Measurements from ENCODE around the gene FRS2. TPM values are rescaled to one million over a fixed set of nuclear protein-coding genes. Genes with fewer than 3 reads are reported as not detected.
A peak's percentile ranks its signal among the peaks of the same experiment; 100 is the strongest.

The FRS2 gene
- total and polyA plus RNA-seq, 2 of the 4 experiments (the other 2 are of a cell fraction) = 12.4 to 58.3 TPM

DNA sequence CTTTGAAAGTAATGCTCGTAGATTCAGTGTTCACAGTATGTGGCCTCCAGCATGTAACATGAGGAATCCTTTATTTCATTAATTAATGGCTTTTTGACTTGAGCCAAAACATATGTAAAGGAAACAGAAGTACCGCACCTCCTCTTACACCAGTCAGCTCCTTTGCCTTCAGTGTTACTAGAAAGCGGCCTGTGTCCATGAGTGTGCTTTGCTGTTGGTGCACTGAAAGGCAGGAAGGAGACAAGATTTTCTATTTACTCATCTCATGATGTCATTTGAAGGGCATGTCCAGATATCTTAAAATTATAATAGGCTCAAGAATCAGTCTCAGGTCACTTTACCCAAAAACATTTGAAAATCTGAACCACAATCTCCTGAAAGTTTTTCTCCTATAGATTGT is 105.2 kb downstream of the FRS2 start:
- Histone ChIP-seq H2BK120ac (ENCODE audit: low read depth, low read length) (no peak overlapping the region), H3K23ac (ENCODE audit: low read depth, low read length) (0 out of 2 replicates have a peak overlapping the region, but pooled peaks have one; percentile 35), H3K27me3 (ENCODE audit: control insufficient read depth, insufficient read depth, low read length) (no peaks in the 10 kb centered on the region), H3K36me3 (ENCODE audit: control insufficient read depth, insufficient read depth, low read length) (peaks cover 26% of the 10 kb centered on the region), H3K9me3 (ENCODE audit: control insufficient read depth, insufficient read depth, low read length) (no peaks in the 10 kb centered on the region), H3K4me1 (ENCODE audit: control insufficient read depth, insufficient read depth, low read length) (peaks cover 2% of the 10 kb centered on the region; the same call in 1 of the 2 replicates), H2BK5ac (ENCODE audit: low read depth, low read length, poor library complexity, severe bottlenecking) (no peak overlapping the region), H4K8ac (ENCODE audit: low read depth in 2 of 2, low read length in 2 of 2) (no peak overlapping the region), H3K9ac (ENCODE audit: low read depth, low read length) (peak overlapping the region; percentile 16; the same call in 1 of the 2 replicates), H3K18ac (ENCODE audit: low read depth, low read length) (no peak overlapping the region), H2BK20ac (ENCODE audit: low read depth, low read length) (no peak overlapping the region), H3K9me1 (ENCODE audit: insufficient read depth, low read length) (peaks cover 5% of the 10 kb centered on the region; the same call in 1 of the 2 replicates), H2AK9ac (replicated peaks; ENCODE audit: low read depth, low read length, poor library complexity) (no peak overlapping the region), H3K4ac (ENCODE audit: low read depth, low read length) (no peak overlapping the region), H3K4me2 (ENCODE audit: low read depth, low read length) (no peak overlapping the region), H2BK15ac (ENCODE audit: low read depth, low read length) (no peak overlapping the region), H3K27ac (ENCODE audit: insufficient read depth, low read length) (peak overlapping the region; percentile 29; the same call in 1 of the 2 replicates), H4K5ac (ENCODE audit: low read depth, low read length) (no peak overlapping the region), H3K56ac (ENCODE audit: extremely low read depth, insufficient read depth, low read length) (no peak overlapping the region), H2AK5ac (ENCODE audit: low read depth, low read length) (no peak overlapping the region), H2AFZ (replicated peaks; ENCODE audit: low read length, poor library complexity) (no peak overlapping the region), H4K20me1 (ENCODE audit: insufficient read depth, low read length) (peaks cover 3% of the 10 kb centered on the region; the same call in 1 of the 2 replicates), H3K14ac (replicated peaks; ENCODE audit: low read depth, low read length) (no peak overlapping the region), H4K91ac (ENCODE audit: insufficient read depth, low read depth, low read length) (no peak overlapping the region), H3K79me1 (ENCODE audit: low read depth in 1 of 2, low read length in 2 of 2) (peaks cover 12 to 17% of the 10 kb centered on the region in 2 experiments), H3K4me3 (ENCODE audit: insufficient read depth, low read depth, low read length) (no peak overlapping the region)
- dilution Hi-C loops (cut with HindIII; ENCODE audit: low sequenced_read_pairs, unreplicated experiment) (no loop called here), in situ Hi-C loops (cut with MboI; ENCODE audit: low sequenced_read_pairs) (loop anchor here (10.0 to 25.0 kb wide), 2 partner anchors 101 to 738 kb away; partner anchors contain the start of gene FRS2), intact Hi-C loops (cut with micrococcal nuclease) (loop anchor here (10.0 kb wide), 1 partner anchor 421 kb away; no protein-coding TSS in a partner anchor)
- WGBS, 2 experiments (ENCODE audit: extremely low coverage in 2 of 2, insufficient read length in 1 of 2) = no CpG with 5 or more reads among the region's 3 CpGs
- no TSS peak for BruUV-seq (replicated peaks)
- ChIA-PET POLR2A (ENCODE audit: unreplicated experiment) (no interaction called here), CTCF (interaction anchor here (0.6 kb wide), 1 partner anchor 187 kb away, joined by 3 read pairs; no protein-coding TSS in a partner anchor)
- peak; percentile 57 for DNase-seq
- no peak for ATAC-seq (ENCODE audit: low read depth)
- TF ChIP-seq MAFK (IDR thresholded peaks at IDR 0.05; ENCODE audit: low read depth, low read length) (no peak), BHLHE40 (IDR thresholded peaks at IDR 0.05; ENCODE audit: low read depth, low read length) (no peak), SMC3 (IDR thresholded peaks at IDR 0.05; ENCODE audit: low read depth, low read length) (no peak), RAD21 (IDR thresholded peaks at IDR 0.05; ENCODE audit: low read length) (no peak), MAZ (IDR thresholded peaks at IDR 0.05; ENCODE audit: borderline replicate concordance, low read depth, low read length) (no peak), RFX5 (IDR thresholded peaks at IDR 0.05; ENCODE audit: low read depth, low read length) (no peak), FOS (IDR thresholded peaks at IDR 0.05; ENCODE audit: low read depth, low read length) (no peak)
- TF ChIP-seq, protein P1, sequence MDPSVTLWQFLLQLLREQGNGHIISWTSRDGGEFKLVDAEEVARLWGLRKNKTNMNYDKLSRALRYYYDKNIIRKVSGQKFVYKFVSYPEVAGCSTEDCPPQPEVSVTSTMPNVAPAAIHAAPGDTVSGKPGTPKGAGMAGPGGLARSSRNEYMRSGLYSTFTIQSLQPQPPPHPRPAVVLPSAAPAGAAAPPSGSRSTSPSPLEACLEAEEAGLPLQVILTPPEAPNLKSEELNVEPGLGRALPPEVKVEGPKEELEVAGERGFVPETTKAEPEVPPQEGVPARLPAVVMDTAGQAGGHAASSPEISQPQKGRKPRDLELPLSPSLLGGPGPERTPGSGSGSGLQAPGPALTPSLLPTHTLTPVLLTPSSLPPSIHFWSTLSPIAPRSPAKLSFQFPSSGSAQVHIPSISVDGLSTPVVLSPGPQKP (IDR thresholded peaks at IDR 0.05; ENCODE audit: borderline replicate concordance, low read depth, low read length) = no peak
- TF ChIP-seq, protein P2, sequence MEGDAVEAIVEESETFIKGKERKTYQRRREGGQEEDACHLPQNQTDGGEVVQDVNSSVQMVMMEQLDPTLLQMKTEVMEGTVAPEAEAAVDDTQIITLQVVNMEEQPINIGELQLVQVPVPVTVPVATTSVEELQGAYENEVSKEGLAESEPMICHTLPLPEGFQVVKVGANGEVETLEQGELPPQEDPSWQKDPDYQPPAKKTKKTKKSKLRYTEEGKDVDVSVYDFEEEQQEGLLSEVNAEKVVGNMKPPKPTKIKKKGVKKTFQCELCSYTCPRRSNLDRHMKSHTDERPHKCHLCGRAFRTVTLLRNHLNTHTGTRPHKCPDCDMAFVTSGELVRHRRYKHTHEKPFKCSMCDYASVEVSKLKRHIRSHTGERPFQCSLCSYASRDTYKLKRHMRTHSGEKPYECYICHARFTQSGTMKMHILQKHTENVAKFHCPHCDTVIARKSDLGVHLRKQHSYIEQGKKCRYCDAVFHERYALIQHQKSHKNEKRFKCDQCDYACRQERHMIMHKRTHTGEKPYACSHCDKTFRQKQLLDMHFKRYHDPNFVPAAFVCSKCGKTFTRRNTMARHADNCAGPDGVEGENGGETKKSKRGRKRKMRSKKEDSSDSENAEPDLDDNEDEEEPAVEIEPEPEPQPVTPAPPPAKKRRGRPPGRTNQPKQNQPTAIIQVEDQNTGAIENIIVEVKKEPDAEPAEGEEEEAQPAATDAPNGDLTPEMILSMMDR (conservative IDR thresholded peaks at IDR 0.05; ENCODE audit: low read depth, low read length) = no peak
